ENCODE measurements around the gene RAET1G. TPM values are rescaled to one million over a fixed set of nuclear protein-coding genes. Genes with fewer than 3 reads are reported as not detected.
"Not testable (repeated sequence)": the region's sequence is repeated elsewhere in the genome, so short reads cannot be mapped to it uniquely, and the experiment has no call there.

RAET1G gene, protein sequence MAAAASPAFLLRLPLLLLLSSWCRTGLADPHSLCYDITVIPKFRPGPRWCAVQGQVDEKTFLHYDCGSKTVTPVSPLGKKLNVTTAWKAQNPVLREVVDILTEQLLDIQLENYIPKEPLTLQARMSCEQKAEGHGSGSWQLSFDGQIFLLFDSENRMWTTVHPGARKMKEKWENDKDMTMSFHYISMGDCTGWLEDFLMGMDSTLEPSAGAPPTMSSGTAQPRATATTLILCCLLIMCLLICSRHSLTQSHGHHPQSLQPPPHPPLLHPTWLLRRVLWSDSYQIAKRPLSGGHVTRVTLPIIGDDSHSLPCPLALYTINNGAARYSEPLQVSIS
- total RNA-seq: 0.51 to 0.60 TPM (median 0.54 TPM) in 3 replicates
- long read RNA-seq: 0 reads

DNA sequence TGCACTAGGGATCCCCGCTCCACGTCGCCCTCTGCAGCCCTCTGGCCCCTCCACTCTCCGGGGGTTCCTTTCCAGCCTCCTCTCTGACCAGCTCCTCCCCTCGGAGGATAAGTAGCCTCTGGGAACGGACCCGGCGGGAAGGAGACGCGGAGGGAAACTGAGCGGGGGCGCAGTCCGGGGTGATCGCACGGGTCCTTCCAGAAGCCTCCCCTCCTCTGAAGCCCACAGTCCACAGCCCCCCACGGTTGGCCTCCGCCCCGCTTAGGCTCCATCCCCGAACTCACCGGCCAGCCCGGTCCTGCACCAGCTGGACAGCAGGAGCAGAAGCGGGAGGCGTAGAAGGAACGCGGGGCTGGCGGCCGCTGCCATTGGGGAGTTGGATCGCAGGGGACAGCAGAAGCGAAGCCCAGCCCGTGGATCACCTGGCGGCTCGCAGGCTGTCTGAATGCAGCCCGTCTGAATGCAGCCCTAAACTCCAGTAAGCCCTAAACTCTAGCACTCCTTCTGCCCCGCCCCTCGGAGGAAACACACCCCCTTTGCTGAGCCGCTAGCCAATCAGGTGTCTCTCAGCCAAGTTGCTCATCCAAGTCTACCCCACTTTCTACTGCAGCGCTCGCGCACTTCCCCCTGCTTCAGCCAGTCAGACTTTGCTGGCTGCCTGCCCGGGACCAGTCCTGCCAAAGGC, at the start of gene RAET1G:
Gene RAET1G, minus strand, starts transcription at position 480 of the 685 bp plus-strand sequence. Its CDS starts 111 bp downstream, at position 369.
- H3K27ac Mint-ChIP-seq (ENCODE audit: unreplicated experiment): peak within 1 kb of the TSS; percentile 15
- H3K36me3 Mint-ChIP-seq (ENCODE audit: low read depth): peaks cover 2% of the 10 kb centered on the region
- H3K4me3 Mint-ChIP-seq (ENCODE audit: unreplicated experiment): peak within 1 kb of the TSS; percentile 83
- H3K9me3 Mint-ChIP-seq (ENCODE audit: low read depth): no peaks in the 10 kb centered on the region
- TF ChIP-seq CTCF (IDR thresholded peaks at IDR 0.05): no peak
- peaks cover 25% of the 10 kb centered on the region for H3K4me1 Mint-ChIP-seq (ENCODE audit: low read depth)
- H3K27me3 Mint-ChIP-seq (ENCODE audit: low read depth): peaks cover 9% of the 10 kb centered on the region
- DNase-seq (ENCODE audit: low spot score): peak; percentile 93

- peaks cover 15% of the 10 kb centered on the region for H3K4me1 Mint-ChIP-seq (ENCODE audit: low read depth)
- H3K9me3 Mint-ChIP-seq (ENCODE audit: low read depth): peaks cover 24% of the 10 kb centered on the region
- no peak overlapping the region for H3K4me3 Mint-ChIP-seq (ENCODE audit: unreplicated experiment)
- TF ChIP-seq CTCF (IDR thresholded peaks at IDR 0.05): no peak
- peaks cover 34% of the 10 kb centered on the region for H3K36me3 Mint-ChIP-seq (ENCODE audit: low read depth)
- no peak overlapping the region for H3K27ac Mint-ChIP-seq (ENCODE audit: unreplicated experiment)
- DNase-seq (ENCODE audit: low spot score): no peak
- H3K27me3 Mint-ChIP-seq (ENCODE audit: low read depth): peaks cover 8% of the 10 kb centered on the region
Measured at GRCh38 chr6:149969635-149970034, 46.7 kb upstream of the RAET1G start.

- H3K4me1 Mint-ChIP-seq (ENCODE audit: low read depth): peaks cover 20% of the 10 kb centered on the region
- H3K4me3 Mint-ChIP-seq (ENCODE audit: unreplicated experiment); H3K27me3 Mint-ChIP-seq (ENCODE audit: low read depth); DNase-seq (ENCODE audit: low spot score); H3K27ac Mint-ChIP-seq (ENCODE audit: unreplicated experiment): not testable (repeated sequence)
- H3K36me3 Mint-ChIP-seq (ENCODE audit: low read depth): peaks cover 32% of the 10 kb centered on the region
- peaks cover 22% of the 10 kb centered on the region for H3K9me3 Mint-ChIP-seq (ENCODE audit: low read depth)
Measured at GRCh38 chr6:149968909-149969308, 46.0 kb upstream of the RAET1G start.

DNA sequence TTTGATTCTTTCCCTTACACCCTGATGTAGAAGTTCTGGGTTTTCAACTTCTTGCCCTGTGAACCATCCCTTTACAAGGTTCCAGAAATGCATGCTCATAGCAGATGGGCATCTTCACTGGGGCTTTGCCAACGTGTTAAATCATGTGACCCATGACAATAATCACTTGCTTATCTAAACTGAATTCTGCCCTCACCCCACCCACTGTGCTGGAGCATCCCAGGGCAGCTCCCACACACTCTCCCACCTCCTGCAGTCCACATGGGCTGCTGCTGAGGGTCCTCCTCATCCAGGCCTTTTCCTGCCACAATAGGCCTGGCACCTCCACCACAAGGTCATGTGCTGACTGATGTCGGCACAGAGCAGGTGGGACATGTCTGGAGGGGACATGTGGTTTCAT, 45.1 kb upstream of the RAET1G start:
- peaks cover 20% of the 10 kb centered on the region for H3K9me3 Mint-ChIP-seq (ENCODE audit: low read depth)
- H3K27ac Mint-ChIP-seq (ENCODE audit: unreplicated experiment); H3K27me3 Mint-ChIP-seq (ENCODE audit: low read depth); DNase-seq (ENCODE audit: low spot score); H3K4me3 Mint-ChIP-seq (ENCODE audit: unreplicated experiment): not testable (repeated sequence)
- H3K36me3 Mint-ChIP-seq (ENCODE audit: low read depth): peaks cover 31% of the 10 kb centered on the region
- peaks cover 27% of the 10 kb centered on the region for H3K4me1 Mint-ChIP-seq (ENCODE audit: low read depth)

DNA sequence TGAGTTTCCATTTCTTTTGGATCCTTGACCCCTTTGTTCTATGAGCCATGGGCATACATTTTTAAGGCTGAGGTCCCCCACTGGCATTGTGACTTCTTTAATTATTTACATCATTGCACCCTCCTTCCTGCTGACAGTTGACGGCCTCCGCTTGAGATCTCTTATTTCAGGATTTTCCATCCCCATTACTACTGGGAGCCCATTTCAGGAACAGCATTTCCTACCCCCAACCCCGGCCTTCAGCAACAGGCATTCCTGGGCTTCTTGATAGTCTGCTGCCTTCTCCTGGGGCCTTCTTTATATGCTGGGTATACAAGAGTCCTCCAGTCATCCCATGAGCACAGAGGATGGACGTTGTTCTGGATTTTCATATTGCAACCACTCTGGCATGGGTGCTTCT, 44.7 kb upstream of the RAET1G start:
- TF ChIP-seq CTCF (IDR thresholded peaks at IDR 0.05): no peak
- Mint-ChIP-seq H3K27ac (ENCODE audit: unreplicated experiment) (no peak overlapping the region), H3K9me3 (ENCODE audit: low read depth) (peaks cover 16% of the 10 kb centered on the region), H3K4me1 (ENCODE audit: low read depth) (peaks cover 29% of the 10 kb centered on the region), H3K27me3 (ENCODE audit: low read depth) (no peaks in the 10 kb centered on the region), H3K36me3 (ENCODE audit: low read depth) (peaks cover 30% of the 10 kb centered on the region), H3K4me3 (ENCODE audit: unreplicated experiment) (no peak overlapping the region)
- no peak for DNase-seq (ENCODE audit: low spot score)

DNA sequence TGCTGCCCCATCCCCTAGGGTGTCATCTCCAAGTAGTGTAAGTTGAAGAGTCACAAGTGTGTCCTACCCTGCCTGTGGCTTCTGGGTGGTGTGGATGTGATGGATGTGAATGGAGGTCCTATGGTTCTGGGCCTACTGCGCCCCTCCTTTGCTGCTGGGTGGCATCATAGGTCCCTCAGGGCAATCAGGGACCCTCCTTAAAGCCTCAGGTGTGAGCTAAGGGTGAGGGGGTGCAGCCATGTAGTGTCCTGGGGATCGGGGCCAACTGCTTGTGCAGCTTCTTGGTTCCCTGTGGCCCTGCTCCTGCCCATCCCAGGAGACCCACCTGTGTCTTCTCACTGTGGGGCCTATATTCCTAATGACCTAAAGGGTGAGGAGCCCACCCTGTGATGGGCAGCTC, 43.4 kb upstream of the RAET1G start:
- not testable (repeated sequence) for H3K9me3 Mint-ChIP-seq (ENCODE audit: low read depth); H3K4me3 Mint-ChIP-seq (ENCODE audit: unreplicated experiment); H3K27me3 Mint-ChIP-seq (ENCODE audit: low read depth); H3K27ac Mint-ChIP-seq (ENCODE audit: unreplicated experiment); DNase-seq (ENCODE audit: low spot score)
- Mint-ChIP-seq H3K36me3 (ENCODE audit: low read depth) (peaks cover 21% of the 10 kb centered on the region), H3K4me1 (ENCODE audit: low read depth) (peaks cover 29% of the 10 kb centered on the region)
